Trophoblast cell (in vitro differentiated cells and primary cell): Measurements from ENCODE around the gene COQ9.

Source experiments
- DNase-seq, 2 donors: peaks; one replicate each; pipeline ENCODE4 v3.0.0-alpha.2; 2016
- H2AFZ ChIP-seq: 2 replicates; pipeline ENCODE4 v1.6.1; 2013; ENCODE audit warnings: low read length, moderate library complexity, mild to moderate bottlenecking; ENCODE audit not compliant: insufficient read depth, poor library complexity
- H2AK5ac ChIP-seq: 2 replicates; pipeline ENCODE4 v1.6.1; 2013; ENCODE audit warnings: mild to moderate bottlenecking, low read length
- H2BK120ac ChIP-seq: 2 replicates; pipeline ENCODE4 v1.6.1; 2013; ENCODE audit warnings: low read length, mild to moderate bottlenecking, moderate library complexity; ENCODE audit not compliant: insufficient read depth, poor library complexity
- H2BK12ac ChIP-seq: 2 replicates; pipeline ENCODE4 v1.6.1; 2013; ENCODE audit warnings: mild to moderate bottlenecking, low read length, moderate library complexity
- H2BK5ac ChIP-seq: 2 replicates; pipeline ENCODE4 v1.6.1; 2013; ENCODE audit warnings: low read length, low read depth, moderate library complexity, mild to moderate bottlenecking; ENCODE audit not compliant: poor library complexity
- H3K14ac ChIP-seq: 2 replicates; pipeline ENCODE4 v1.6.1; 2013; ENCODE audit warnings: mild to moderate bottlenecking, low read length
- H3K18ac ChIP-seq: 2 replicates; pipeline ENCODE4 v1.6.1; 2013; ENCODE audit warnings: mild to moderate bottlenecking, low read length
- H3K23ac ChIP-seq: 2 replicates; pipeline ENCODE4 v1.6.1; 2013; ENCODE audit warnings: low read length
- H3K27ac ChIP-seq: 2 replicates; pipeline ENCODE4 v1.5.1; 2013; ENCODE audit warnings: low read depth, mild to moderate bottlenecking, inconsistent platforms, low read length, moderate library complexity
- H3K27me3 ChIP-seq: 2 replicates; pipeline ENCODE4 v1.6.1; 2013; ENCODE audit warnings: inconsistent platforms, mild to moderate bottlenecking, low read length, moderate library complexity; ENCODE audit not compliant: insufficient read depth
- H3K36me3 ChIP-seq, 2 experiments: 1 replicate in 1 of 2; 2 replicates in 1 of 2; pipeline ENCODE4 v1.6.1; 2013; ENCODE audit warnings: low read length in 2 of 2, mild to moderate bottlenecking in 2 of 2, moderate library complexity in 1 of 2; ENCODE audit not compliant: insufficient read depth in 2 of 2, control insufficient read depth in 1 of 2
- H3K4ac ChIP-seq: 2 replicates; pipeline ENCODE4 v1.6.1; 2013; ENCODE audit warnings: low read depth, mild to moderate bottlenecking, low read length, moderate library complexity
- H3K4me1 ChIP-seq, 2 experiments: 1 replicate in 1 of 2; 2 replicates in 1 of 2; pipeline ENCODE4 v1.6.1; 2013; ENCODE audit warnings: low read length in 2 of 2, mild to moderate bottlenecking in 2 of 2, moderate library complexity in 1 of 2; ENCODE audit not compliant: insufficient read depth in 2 of 2, control insufficient read depth in 1 of 2
- H3K4me2 ChIP-seq: 2 replicates; pipeline ENCODE4 v1.6.1; 2013; ENCODE audit warnings: inconsistent platforms, mild to moderate bottlenecking, low read length, moderate library complexity
- H3K4me3 ChIP-seq: 2 replicates; pipeline ENCODE4 v1.5.1; 2013; ENCODE audit warnings: mild to moderate bottlenecking, low read depth, low read length, inconsistent platforms
- H3K79me1 ChIP-seq: one replicate; pipeline ENCODE4 v1.6.1; 2013; ENCODE audit warnings: low read length
- H3K79me2 ChIP-seq: 2 replicates; pipeline ENCODE4 v1.6.1; 2013; ENCODE audit warnings: low read length, mild to moderate bottlenecking; ENCODE audit not compliant: control insufficient read depth, insufficient read depth, poor library complexity
- H3K9ac ChIP-seq: 2 replicates; pipeline ENCODE4 v1.6.1; 2013; ENCODE audit warnings: mild to moderate bottlenecking, low read length
- H3K9me3 ChIP-seq: 2 replicates; pipeline ENCODE4 v1.6.1; 2013; ENCODE audit warnings: low read depth, mild to moderate bottlenecking, control low read depth, inconsistent platforms, low read length; ENCODE audit not compliant: insufficient read depth
- H4K12ac ChIP-seq: 2 replicates; pipeline ENCODE4 v1.6.1; 2013; ENCODE audit warnings: low read depth, mild to moderate bottlenecking, low read length, moderate library complexity
- H4K8ac ChIP-seq: 2 replicates; pipeline ENCODE4 v1.6.1; 2013; ENCODE audit warnings: low read depth, mild to moderate bottlenecking, low read length, moderate library complexity
- H4K91ac ChIP-seq: one replicate; pipeline ENCODE4 v1.6.1; 2013; ENCODE audit warnings: low read depth, mild to moderate bottlenecking, low read length, moderate library complexity
- WGBS: extraction: QIAGEN DNeasy Blood & Tissue Kit; methylation state at CpG from one replicate; pipeline ENCODE4 v1.1.7; 2013; ENCODE audit warnings: missing lambda C conversion rate; ENCODE audit not compliant: insufficient read length, insufficient coverage; ENCODE audit errors: extremely low coverage; 5-methylcytosine and 5-hydroxymethylcytosine counted together

The COQ9 gene

DNA sequence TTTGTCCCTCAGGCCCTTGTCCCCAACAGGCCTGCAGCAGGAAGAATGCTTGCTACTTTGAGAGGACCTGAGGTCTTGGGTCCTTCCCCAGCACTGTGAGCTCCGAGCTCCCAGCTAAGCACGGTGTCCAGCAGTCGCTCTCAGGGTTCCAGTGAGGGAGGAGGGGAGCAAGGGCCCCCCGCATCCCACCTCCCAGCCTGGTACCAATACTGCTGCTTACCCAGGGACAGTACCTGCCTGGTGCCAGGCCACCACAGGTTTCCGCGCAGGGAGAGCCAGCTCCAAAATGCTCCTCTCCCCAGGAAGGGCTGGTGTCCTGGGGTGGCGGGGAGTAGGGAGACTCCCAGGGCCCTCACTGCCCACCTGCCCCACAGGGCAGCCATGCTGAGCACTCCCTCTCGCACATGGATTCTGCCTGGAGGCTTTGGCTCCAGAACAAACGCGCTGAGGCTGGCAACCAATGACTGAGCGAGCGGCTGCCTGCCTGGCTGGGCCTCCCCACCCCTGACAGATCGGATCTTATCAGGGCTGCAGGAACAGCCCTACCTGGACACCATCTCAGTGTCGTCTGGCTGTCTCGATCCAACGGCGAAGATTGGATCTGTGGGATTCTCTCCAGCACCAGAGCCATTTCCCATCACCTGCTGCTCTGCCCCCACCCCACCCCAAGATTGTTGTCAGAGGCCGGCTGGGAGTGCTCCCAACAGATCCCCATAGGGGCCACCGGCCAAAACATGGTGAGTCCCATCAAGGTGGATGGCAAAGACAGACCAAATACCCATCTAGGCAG lies 36.6 kb downstream of the COQ9 start:
- H3K27ac ChIP-seq = peak overlapping the region; percentile 89
- peak overlapping the region; percentile 92 for H4K91ac ChIP-seq
- H2AFZ ChIP-seq = peak overlapping the region; percentile 35
- peak overlapping the region; percentile 97 for H2BK5ac ChIP-seq
- peak overlapping the region; percentile 95 for H3K9ac ChIP-seq
- peak overlapping the region; percentile 62 for H2BK12ac ChIP-seq
- peak overlapping the region; percentile 87 for H4K8ac ChIP-seq
- peak overlapping the region; percentile 94 for H3K14ac ChIP-seq
- DNase-seq = peak; percentile 19 to 48
- H3K4me2 ChIP-seq = peak overlapping the region; percentile 88
- peaks cover 48 to 68% of the 10 kb centered on the region in 2 experiments for H3K4me1 ChIP-seq
- peak overlapping the region; percentile 99 for H3K4ac ChIP-seq
- peak overlapping the region; percentile 80 for H2AK5ac ChIP-seq
- peak overlapping the region; percentile 89 for H2BK120ac ChIP-seq
- H3K23ac ChIP-seq = no peak overlapping the region
- no peaks in the 10 kb centered on the region for H3K27me3 ChIP-seq
- H3K36me3 ChIP-seq = peaks cover 49 to 58% of the 10 kb centered on the region in 2 experiments
- H3K4me3 ChIP-seq = peak overlapping the region; percentile 81
- H3K18ac ChIP-seq = peak overlapping the region; percentile 75
- H3K79me2 ChIP-seq = peaks cover 60% of the 10 kb centered on the region
- peaks cover 69% of the 10 kb centered on the region for H3K79me1 ChIP-seq
- no peaks in the 10 kb centered on the region for H3K9me3 ChIP-seq
- WGBS = no CpG with 5 or more reads among the region's 19 CpGs
- peak overlapping the region; percentile 23 for H4K12ac ChIP-seq

DNA sequence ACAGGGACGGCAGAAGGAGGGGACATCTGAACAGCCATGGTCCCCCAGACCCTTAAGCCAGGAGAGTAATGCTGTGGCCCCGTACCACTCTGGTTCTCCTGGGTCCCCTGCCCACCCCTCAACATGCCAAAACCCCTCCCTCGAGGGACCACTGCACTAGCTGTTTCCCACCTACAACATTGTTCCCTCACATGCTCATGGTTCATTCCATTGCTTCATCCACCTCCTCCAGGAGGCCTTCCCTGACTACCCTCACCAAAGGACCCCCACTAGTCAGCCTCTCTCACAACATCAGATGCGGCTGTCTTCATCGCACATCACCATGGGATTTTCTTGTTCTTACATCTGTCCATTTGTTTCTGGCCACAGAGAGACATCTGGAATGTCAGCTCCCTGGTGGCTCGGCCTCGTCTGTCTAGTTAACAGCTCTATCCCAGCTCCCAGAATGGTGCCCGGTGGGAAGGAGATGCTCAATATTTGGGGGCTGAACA lies 37.3 kb downstream of the COQ9 start:
- no peak for DNase-seq
- H3K9me3 ChIP-seq = peaks cover 2% of the 10 kb centered on the region
- peaks cover 63% of the 10 kb centered on the region for H3K79me1 ChIP-seq
- peak overlapping the region; percentile 38 for H2BK12ac ChIP-seq
- H3K27me3 ChIP-seq = no peaks in the 10 kb centered on the region
- H3K79me2 ChIP-seq = peaks cover 54% of the 10 kb centered on the region
- H3K9ac ChIP-seq = peak overlapping the region; percentile 95
- H4K91ac ChIP-seq = peak overlapping the region; percentile 87
- peak overlapping the region; percentile 97 for H2BK5ac ChIP-seq
- peaks cover 43 to 52% of the 10 kb centered on the region in 2 experiments for H3K36me3 ChIP-seq
- H3K4me3 ChIP-seq = peak overlapping the region; percentile 81
- H2BK120ac ChIP-seq = peak overlapping the region; percentile 63
- no CpG with 5 or more reads among the region's 8 CpGs for WGBS
- peak overlapping the region; percentile 0 for H3K23ac ChIP-seq
- peak overlapping the region; percentile 88 for H3K4me2 ChIP-seq
- H4K12ac ChIP-seq = peak overlapping the region; percentile 31
- peak overlapping the region; percentile 28 for H2AFZ ChIP-seq
- H3K18ac ChIP-seq = peak overlapping the region; percentile 75
- peak overlapping the region; percentile 99 for H3K4ac ChIP-seq
- H4K8ac ChIP-seq = peak overlapping the region; percentile 87
- peak overlapping the region; percentile 94 for H3K14ac ChIP-seq
- peaks cover 42 to 63% of the 10 kb centered on the region in 2 experiments for H3K4me1 ChIP-seq
- H3K27ac ChIP-seq = peak overlapping the region; percentile 89
- H2AK5ac ChIP-seq = peak overlapping the region; percentile 21

DNA sequence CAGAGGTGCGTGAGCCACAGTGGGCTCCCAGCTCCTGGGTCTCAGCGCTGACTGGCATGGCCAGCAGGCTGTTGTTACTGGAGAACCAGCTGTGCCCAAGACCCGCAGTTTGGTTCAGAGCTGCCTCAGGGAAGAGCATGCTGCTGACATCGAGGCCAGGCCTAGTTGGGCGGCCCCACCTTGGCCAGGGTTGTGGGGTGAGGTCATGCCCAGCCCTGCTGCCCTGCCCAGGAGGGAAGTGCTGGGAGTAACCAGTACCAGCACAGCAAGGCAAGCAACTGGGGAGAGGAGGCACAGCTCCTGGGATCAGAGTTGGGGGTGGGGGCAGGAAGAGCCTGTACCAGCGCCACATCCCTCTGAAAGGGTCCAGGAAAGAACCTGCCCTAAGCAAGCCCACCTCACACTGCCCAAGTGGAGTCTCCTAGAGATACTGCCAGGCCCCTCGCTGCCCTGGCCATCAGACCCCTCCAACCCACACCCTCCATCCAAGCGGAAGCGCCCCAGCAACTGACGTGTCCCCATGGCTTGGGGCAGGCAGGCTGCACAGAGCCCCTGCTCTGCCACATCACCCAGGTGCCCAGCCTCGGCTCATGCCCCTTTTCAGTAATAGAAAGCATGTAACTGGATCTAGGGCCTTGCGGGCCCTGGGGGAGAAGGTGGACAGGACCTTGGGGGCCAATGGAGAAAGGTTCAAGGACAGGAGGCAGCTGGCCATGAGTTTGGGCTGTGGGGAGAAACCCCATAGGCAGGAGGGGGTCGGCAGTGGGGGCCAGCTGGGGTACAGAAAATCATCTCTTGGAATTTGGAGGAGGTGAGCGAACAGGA lies 38.0 kb downstream of the COQ9 start:
- H3K27me3 ChIP-seq = no peaks in the 10 kb centered on the region
- H3K79me2 ChIP-seq = peaks cover 51% of the 10 kb centered on the region
- H4K91ac ChIP-seq = peak overlapping the region; percentile 87
- peak overlapping the region; percentile 21 for H2AK5ac ChIP-seq
- H2BK5ac ChIP-seq = peak overlapping the region; percentile 97
- peak overlapping the region; percentile 95 for H3K9ac ChIP-seq
- H2BK12ac ChIP-seq = peak overlapping the region; percentile 38
- WGBS = no CpG with 5 or more reads among the region's 14 CpGs
- peaks cover 40 to 45% of the 10 kb centered on the region in 2 experiments for H3K36me3 ChIP-seq
- peak overlapping the region; percentile 28 for H2AFZ ChIP-seq
- H3K79me1 ChIP-seq = peaks cover 57% of the 10 kb centered on the region
- H4K12ac ChIP-seq = peak overlapping the region; percentile 31
- H3K18ac ChIP-seq = peak overlapping the region; percentile 75
- peak overlapping the region; percentile 88 for H3K4me2 ChIP-seq
- peaks cover 2% of the 10 kb centered on the region for H3K9me3 ChIP-seq
- DNase-seq = no peak
- peaks cover 38 to 55% of the 10 kb centered on the region in 2 experiments for H3K4me1 ChIP-seq
- H3K23ac ChIP-seq = peak overlapping the region; percentile 62
- H3K4me3 ChIP-seq = peak overlapping the region; percentile 81
- H3K27ac ChIP-seq = peak overlapping the region; percentile 89
- peak overlapping the region; percentile 87 for H4K8ac ChIP-seq
- H2BK120ac ChIP-seq = peak overlapping the region; percentile 63
- H3K4ac ChIP-seq = peak overlapping the region; percentile 99
- peak overlapping the region; percentile 94 for H3K14ac ChIP-seq
